Epithelial cell of proximal tubule (primary cell): ENCODE results near the gene TRABD2B. TPM values are rescaled to one million over a fixed set of nuclear protein-coding genes. Genes with fewer than 3 reads are reported as not detected.

Experiments used
- DNase-seq: peaks from one replicate; pipeline ENCODE4 v3.0.0-alpha.2; 2011; ENCODE audit warnings: low read depth
- H3K4me3 ChIP-seq: 2 replicates; pipeline ENCODE4 v1.5.1; 2011; ENCODE audit warnings: low read depth, mild to moderate bottlenecking, low read length
- CTCF ChIP-seq: conservative IDR thresholded peaks from 2 replicates; pipeline ENCODE4 v1.5.1; 2012; ENCODE audit warnings: low read depth, mild to moderate bottlenecking, low read length
- total RNA-seq: library from RNA; depleted of rRNA; stranded (reverse); fragments of >200 nt; gene quantifications from 2 replicates; pipeline ENCODE4 v1.2.3, GENCODE V29; 2015

TRABD2B gene
- total RNA-seq, 1 donor from 2014 or later, result 0.46 TPM

GRCh38 chr1:48028218-48029069 lies 31.3 kb upstream of the TRABD2B start:
- no peak for TF ChIP-seq CTCF
- H3K4me3 ChIP-seq, result no peak overlapping the region
- no peak for DNase-seq

GRCh38 chr1:48027533-48027835 lies 30.3 kb upstream of the TRABD2B start:
- H3K4me3 ChIP-seq, result no peak overlapping the region
- no peak for DNase-seq
- TF ChIP-seq CTCF, result no peak

- no peak for TF ChIP-seq CTCF
- no peak overlapping the region for H3K4me3 ChIP-seq
- no peak for DNase-seq
These were observed 29.7 kb upstream of the TRABD2B start for GRCh38 chr1:48026701-48027532.

- TF ChIP-seq CTCF, result no peak
- DNase-seq, result peak; percentile 96
- H3K4me3 ChIP-seq, result no peak overlapping the region
These were observed 29.1 kb upstream of the TRABD2B start for GRCh38 chr1:48026275-48026674.

- no peak overlapping the region for H3K4me3 ChIP-seq
- TF ChIP-seq CTCF, result no peak
- no peak for DNase-seq
These were observed 27.9 kb upstream of the TRABD2B start for GRCh38 chr1:48025076-48025475.

- DNase-seq, result no peak
- H3K4me3 ChIP-seq, result no peak overlapping the region
- peak; percentile 41 for TF ChIP-seq CTCF
These were observed 26.3 kb upstream of the TRABD2B start for GRCh38 chr1:48023488-48023887.
